ENCODE data around the gene PEX13.

Gene PEX13

GRCh38 chr2:61085883-61086282 is 68.4 kb downstream of the PEX13 start:
- DNase-seq, result no peak

DNA sequence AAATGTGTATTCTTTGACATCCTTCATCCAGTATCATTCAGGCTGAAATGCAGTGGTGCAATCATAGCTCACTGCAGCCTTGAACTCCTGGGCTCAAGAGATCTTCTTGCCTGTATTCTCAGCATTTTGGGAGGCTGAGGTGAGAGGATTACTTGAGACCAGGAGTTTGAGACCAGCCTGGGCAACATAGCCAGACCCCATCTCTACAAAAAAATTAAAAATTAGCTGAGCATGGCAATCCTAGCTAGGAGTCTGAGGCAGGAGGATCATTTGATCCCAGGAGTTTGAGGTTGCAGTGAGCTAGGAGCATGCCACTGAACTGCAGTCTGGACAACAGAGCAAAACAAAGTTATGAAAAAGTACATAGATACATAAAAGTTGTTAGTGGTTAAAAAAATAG is 72.3 kb downstream of the PEX13 start:
- no peak for DNase-seq

GRCh38 chr2:61090386-61090921 is 72.9 kb downstream of the PEX13 start:
- no peak for DNase-seq

GRCh38 chr2:61091485-61091884 is 74.0 kb downstream of the PEX13 start:
- DNase-seq, result no peak

GRCh38 chr2:61096438-61096837 is 78.9 kb downstream of the PEX13 start:
- DNase-seq, result no peak

- no peak for DNase-seq
Measured at GRCh38 chr2:61100801-61101200, 83.3 kb downstream of the PEX13 start.
